GM23338 (cell line): ENCODE results near the gene ALCAM. TPM values are rescaled to one million over a fixed set of nuclear protein-coding genes. Genes with fewer than 3 reads are reported as not detected.

ENCODE experiments used
- ATAC-seq: fragments of 200-7000 bp; cut with Tn5 transposase; 3 replicates; pipeline ENCODE4 v1.9.1; 2020
- DNase-seq: peaks from one replicate; pipeline ENCODE4 v3.0.0-alpha.2; 2015; ENCODE audit warnings: low spot score
- H2AFZ ChIP-seq: fragments of 200-600 bp; sonication (generic); 2 replicates; pipeline ENCODE4 v1.8.0; 2016; ENCODE audit warnings: antibody characterized with exemption, mild to moderate bottlenecking, moderate library complexity
- H3F3A ChIP-seq: fragments of 200-600 bp; sonication (generic); replicated peaks from 2 replicates; pipeline ENCODE4 v1.8.0; 2017; ENCODE audit warnings: antibody characterized with exemption, mixed run types, low read depth
- H3K27ac ChIP-seq: fragments of 200-600 bp; sonication (generic); 2 replicates; pipeline ENCODE4 v1.6.1; 2016; ENCODE audit warnings: low read depth
- H3K27me3 ChIP-seq: fragments of 200-600 bp; sonication (generic); 2 replicates; pipeline ENCODE4 v1.8.0; 2016; ENCODE audit warnings: mild to moderate bottlenecking, mixed run types, moderate library complexity; ENCODE audit not compliant: insufficient read depth
- H3K36me3 ChIP-seq: fragments of 200-600 bp; sonication (generic); 2 replicates; pipeline ENCODE4 v1.8.0; 2016; ENCODE audit warnings: mild to moderate bottlenecking; ENCODE audit not compliant: insufficient read depth
- H3K4me1 ChIP-seq: fragments of 200-600 bp; sonication (generic); 2 replicates; pipeline ENCODE4 v1.8.0; 2016; ENCODE audit warnings: mild to moderate bottlenecking, moderate library complexity; ENCODE audit not compliant: insufficient read depth
- H3K4me2 ChIP-seq: fragments of 200-600 bp; sonication (generic); 2 replicates; pipeline ENCODE4 v1.7.1; 2017; ENCODE audit warnings: mixed run types
- H3K4me3 ChIP-seq: fragments of 200-600 bp; sonication (generic); 2 replicates; pipeline ENCODE4 v1.6.1; 2016; ENCODE audit warnings: mixed run types
- H3K79me2 ChIP-seq: fragments of 200-600 bp; sonication (generic); replicated peaks from 2 replicates; pipeline ENCODE4 v1.8.0; 2017; ENCODE audit warnings: mild to moderate bottlenecking; ENCODE audit not compliant: insufficient read depth
- H3K9me2 ChIP-seq: fragments of 200-600 bp; sonication (generic); 2 replicates; pipeline ENCODE4 v1.8.0; 2017; ENCODE audit not compliant: insufficient read depth
- H4K20me1 ChIP-seq: fragments of 200-600 bp; sonication (generic); replicated peaks from 2 replicates; pipeline ENCODE4 v1.8.0; 2017; ENCODE audit warnings: mild to moderate bottlenecking; ENCODE audit not compliant: insufficient read depth
- H3K27ac Mint-ChIP-seq: 2 replicates; pipeline ENCODE4 v1.8.0; 2020; ENCODE audit warnings: inconsistent platforms, mild to moderate bottlenecking, moderate library complexity, mixed read lengths
- H3K27me3 Mint-ChIP-seq: 3 replicates; pipeline ENCODE4 v1.8.0; 2022; ENCODE audit warnings: low read depth, mild to moderate bottlenecking, moderate library complexity, mixed read lengths, inconsistent platforms; ENCODE audit not compliant: insufficient read depth, poor library complexity
- H3K36me3 Mint-ChIP-seq: 3 replicates; pipeline ENCODE4 v1.8.0; 2021; ENCODE audit warnings: low read depth, mild to moderate bottlenecking, inconsistent platforms, moderate library complexity, mixed read lengths
- H3K4me1 Mint-ChIP-seq: 3 replicates; pipeline ENCODE4 v1.8.0; 2020; ENCODE audit warnings: mild to moderate bottlenecking, inconsistent platforms, mixed read lengths
- H3K4me3 Mint-ChIP-seq: 3 replicates; pipeline ENCODE4 v1.8.0; 2021; ENCODE audit warnings: moderate library complexity, mild to moderate bottlenecking, inconsistent platforms, mixed read lengths
- H3K9me3 Mint-ChIP-seq: 3 replicates; pipeline ENCODE4 v1.8.0; 2020; ENCODE audit warnings: moderate library complexity, mild to moderate bottlenecking, inconsistent platforms, mixed read lengths
- CREB1 ChIP-seq: fragments of 250-450 bp; sonication (Bioruptor Pico); IDR thresholded peaks from 2 replicates; pipeline ENCODE4 v1.5.0; 2020; ENCODE audit warnings: low read depth, mild to moderate bottlenecking, moderate library complexity
- CTCF ChIP-seq, 2 experiments: fragments of 200-600 bp in 1 of 2; sonication (generic) in 1 of 2; conservative IDR thresholded peaks; 2 replicates each; pipeline versions ENCODE4 v1.5.1 to v1.6.1; 2016 to 2017; ENCODE audit warnings: antibody characterized with exemption in 2 of 2, low read depth in 2 of 2, mild to moderate bottlenecking in 2 of 2, moderate library complexity in 1 of 2
- EZH2 ChIP-seq: fragments of 200-600 bp; sonication (generic); IDR thresholded peaks from one replicate; pipeline ENCODE4 v1.8.0; 2017; ENCODE audit warnings: antibody characterized with exemption, mild to moderate bottlenecking, low read depth; ENCODE audit not compliant: unreplicated experiment
- EZH2phosphoT487 ChIP-seq: fragments of 200-600 bp; sonication (generic); IDR thresholded peaks from one replicate; pipeline ENCODE4 v1.8.1; 2018; ENCODE audit warnings: antibody characterized with exemption; ENCODE audit not compliant: unreplicated experiment
- JUNB ChIP-seq: IDR thresholded peaks from one replicate; pipeline ENCODE4 v1.6.1; 2016; ENCODE audit warnings: antibody characterized with exemption; ENCODE audit not compliant: unreplicated experiment
- NANOG ChIP-seq: IDR thresholded peaks from 2 replicates; pipeline ENCODE4 v1.6.1; 2016; ENCODE audit warnings: antibody characterized with exemption, borderline replicate concordance
- POLR2AphosphoS5 ChIP-seq: IDR thresholded peaks from 2 replicates; pipeline ENCODE4 v1.6.1; 2016; ENCODE audit warnings: antibody characterized with exemption, low read depth
- REST ChIP-seq: IDR thresholded peaks from one replicate; pipeline ENCODE4 v1.6.1; 2018; ENCODE audit warnings: antibody characterized with exemption; ENCODE audit not compliant: unreplicated experiment
- STAT1 ChIP-seq: IDR thresholded peaks from one replicate; pipeline ENCODE4 v1.6.1; 2016; ENCODE audit warnings: antibody characterized with exemption; ENCODE audit not compliant: unreplicated experiment
- ZNF114 ChIP-seq: fragments of 250-450 bp; sonication (Bioruptor Pico); IDR thresholded peaks from 2 replicates; pipeline ENCODE4 v1.5.0; 2020; ENCODE audit warnings: mild to moderate bottlenecking, moderate library complexity
- ZNF462 ChIP-seq: fragments of 250-450 bp; sonication (Bioruptor Pico); IDR thresholded peaks from 2 replicates; pipeline ENCODE4 v1.5.0; 2020; ENCODE audit warnings: mild to moderate bottlenecking, moderate library complexity
- polyA plus RNA-seq: library from polyadenylated mRNA; unstranded; fragments of >200 nt; fragmentation: Nextera tagmentation; extraction: Ambion mirVana; gene quantifications from 2 replicates; pipeline ENCODE4 v1.2.1, GENCODE V29; 2016
- total RNA-seq: library from RNA; depleted of rRNA; stranded (reverse); fragments of >200 nt; shearing (Covaris generic); gene quantifications from 2 replicates; pipeline ENCODE4 v1.2.3, GENCODE V29; 2014

Gene ALCAM
- total and polyA plus RNA-seq, 2 experiments from 2014 or later, result 11.3 to 36.0 TPM

- no peak for TF ChIP-seq ZNF462 (CRISPR knock-in tag)
Observed at GRCh38 chr3:105594219-105594618, 227.5 kb downstream of the ALCAM start (continued).

- Mint-ChIP-seq H3K4me1 (no peaks in the 10 kb centered on the region; the same call in 2 of the 3 replicates), H3K4me3 (no peak overlapping the region), H3K27ac (no peak overlapping the region), H3K36me3 (no peaks in the 10 kb centered on the region), H3K9me3 (peaks cover 3% of the 10 kb centered on the region; the same call in 1 of the 3 replicates), H3K27me3 (no peaks in the 10 kb centered on the region)
- Histone ChIP-seq H3K4me1 (no peaks in the 10 kb centered on the region), H3K4me2 (no peak overlapping the region), H3K4me3 (no peak overlapping the region), H3F3A (no peaks in the 10 kb centered on the region), H3K27me3 (no peaks in the 10 kb centered on the region), H3K9me2 (peaks cover 8% of the 10 kb centered on the region; the same call in 1 of the 2 replicates), H3K36me3 (no peaks in the 10 kb centered on the region), H3K27ac (no peak overlapping the region), H2AFZ (no peak overlapping the region), H4K20me1 (no peaks in the 10 kb centered on the region), H3K79me2 (no peaks in the 10 kb centered on the region)
- no peak for ATAC-seq
- TF ChIP-seq JUNB (no peak), EZH2phosphoT487 (no peak), REST (no peak), CTCF (conservative IDR thresholded peaks at IDR 0.05; ENCODE audit: low read depth in 2 of 2) (no peak), CREB1 (CRISPR knock-in tag) (no peak), POLR2AphosphoS5 (no peak), EZH2 (no peak), STAT1 (no peak), NANOG (no peak), ZNF114 (CRISPR knock-in tag) (no peak)
- no peak for DNase-seq
Observed at GRCh38 chr3:105598042-105598796, 231.5 kb downstream of the ALCAM start.
